ENCODE results near the gene CORO1A. TPM values are rescaled to one million over a fixed set of nuclear protein-coding genes. Genes with fewer than 3 reads are reported as not detected.
A peak's percentile ranks its signal among the peaks of the same experiment; 100 is the strongest.
"Not testable (repeated sequence)": the region's sequence is repeated elsewhere in the genome, so short reads cannot be mapped to it uniquely, and the experiment has no call there.

The CORO1A gene
- polyA plus RNA-seq, 1 experiment = 2.9 TPM

DNA sequence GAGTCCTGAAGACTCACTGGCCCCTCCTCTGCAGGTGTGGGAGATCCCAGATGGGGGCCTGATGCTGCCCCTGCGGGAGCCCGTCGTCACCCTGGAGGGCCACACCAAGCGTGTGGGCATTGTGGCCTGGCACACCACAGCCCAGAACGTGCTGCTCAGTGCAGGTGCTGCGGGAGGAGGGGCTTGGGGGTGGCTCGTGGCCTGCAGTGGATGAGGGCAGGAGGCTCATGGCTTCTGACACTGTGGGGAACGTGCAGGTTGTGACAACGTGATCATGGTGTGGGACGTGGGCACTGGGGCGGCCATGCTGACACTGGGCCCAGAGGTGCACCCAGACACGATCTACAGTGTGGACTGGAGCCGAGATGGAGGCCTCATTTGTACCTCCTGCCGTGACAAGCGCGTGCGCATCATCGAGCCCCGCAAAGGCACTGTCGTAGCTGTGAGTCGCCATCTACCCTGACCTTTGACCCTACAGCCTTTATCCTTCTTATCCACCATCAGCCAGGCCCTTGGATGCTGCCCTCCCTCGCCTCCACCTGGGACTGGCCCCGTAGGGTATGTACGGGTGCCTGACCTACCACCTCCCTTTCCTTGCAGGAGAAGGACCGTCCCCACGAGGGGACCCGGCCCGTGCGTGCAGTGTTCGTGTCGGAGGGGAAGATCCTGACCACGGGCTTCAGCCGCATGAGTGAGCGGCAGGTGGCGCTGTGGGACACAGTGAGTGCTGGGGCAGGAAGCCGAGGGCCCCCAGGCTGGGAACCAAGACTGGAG is 3.6 kb downstream of the CORO1A start:
- ChIA-PET POLR2A (interaction anchor here (0.6 kb wide), 1 partner anchor 14 kb away, joined by 3 read pairs; no protein-coding TSS in a partner anchor), CTCF (no interaction called here)
- H3K27me3 ChIP-seq (ENCODE audit: control insufficient read depth, insufficient read depth, low read length) = no peaks in the 10 kb centered on the region
- no peak for DNase-seq (ENCODE audit: low read depth, low spot score)
- TF ChIP-seq, protein P1, sequence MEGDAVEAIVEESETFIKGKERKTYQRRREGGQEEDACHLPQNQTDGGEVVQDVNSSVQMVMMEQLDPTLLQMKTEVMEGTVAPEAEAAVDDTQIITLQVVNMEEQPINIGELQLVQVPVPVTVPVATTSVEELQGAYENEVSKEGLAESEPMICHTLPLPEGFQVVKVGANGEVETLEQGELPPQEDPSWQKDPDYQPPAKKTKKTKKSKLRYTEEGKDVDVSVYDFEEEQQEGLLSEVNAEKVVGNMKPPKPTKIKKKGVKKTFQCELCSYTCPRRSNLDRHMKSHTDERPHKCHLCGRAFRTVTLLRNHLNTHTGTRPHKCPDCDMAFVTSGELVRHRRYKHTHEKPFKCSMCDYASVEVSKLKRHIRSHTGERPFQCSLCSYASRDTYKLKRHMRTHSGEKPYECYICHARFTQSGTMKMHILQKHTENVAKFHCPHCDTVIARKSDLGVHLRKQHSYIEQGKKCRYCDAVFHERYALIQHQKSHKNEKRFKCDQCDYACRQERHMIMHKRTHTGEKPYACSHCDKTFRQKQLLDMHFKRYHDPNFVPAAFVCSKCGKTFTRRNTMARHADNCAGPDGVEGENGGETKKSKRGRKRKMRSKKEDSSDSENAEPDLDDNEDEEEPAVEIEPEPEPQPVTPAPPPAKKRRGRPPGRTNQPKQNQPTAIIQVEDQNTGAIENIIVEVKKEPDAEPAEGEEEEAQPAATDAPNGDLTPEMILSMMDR (IDR thresholded peaks at IDR 0.05; ENCODE audit: low read depth, low read length) = peak; percentile 40
- H3K9me3 ChIP-seq (ENCODE audit: control insufficient read depth, insufficient read depth, low read length) = no peaks in the 10 kb centered on the region; the same call in 1 of the 2 replicates
- H3K4me3 ChIP-seq (ENCODE audit: low read depth, low read length) = no peak overlapping the region
- no peak overlapping the region for H3K27ac ChIP-seq (ENCODE audit: low read depth, low read length)

DNA sequence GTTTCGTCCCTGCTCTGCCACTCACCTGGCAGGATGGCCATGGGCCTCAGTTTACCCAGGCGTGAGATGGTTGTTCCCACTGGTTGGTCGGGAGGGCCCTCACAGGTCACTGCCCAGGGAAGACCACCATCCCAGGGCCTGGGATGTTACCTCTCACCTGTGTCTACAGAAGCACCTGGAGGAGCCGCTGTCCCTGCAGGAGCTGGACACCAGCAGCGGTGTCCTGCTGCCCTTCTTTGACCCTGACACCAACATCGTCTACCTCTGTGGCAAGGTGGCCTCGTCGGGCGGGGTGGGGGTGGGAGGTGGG is 4.1 kb downstream of the CORO1A start:
- no peak overlapping the region for H3K27ac ChIP-seq (ENCODE audit: low read depth, low read length)
- ChIA-PET CTCF (no interaction called here), POLR2A (interaction anchor here (0.6 kb wide), 1 partner anchor 15 kb away, joined by 3 read pairs; no protein-coding TSS in a partner anchor)
- TF ChIP-seq, protein P1 (IDR thresholded peaks at IDR 0.05; ENCODE audit: low read depth, low read length) = no peak
- H3K4me3 ChIP-seq (ENCODE audit: low read depth, low read length) = no peak overlapping the region
- H3K9me3 ChIP-seq (ENCODE audit: control insufficient read depth, insufficient read depth, low read length) = no peaks in the 10 kb centered on the region; the same call in 1 of the 2 replicates
- DNase-seq (ENCODE audit: low read depth, low spot score) = no peak
- no peaks in the 10 kb centered on the region for H3K27me3 ChIP-seq (ENCODE audit: control insufficient read depth, insufficient read depth, low read length)

DNA sequence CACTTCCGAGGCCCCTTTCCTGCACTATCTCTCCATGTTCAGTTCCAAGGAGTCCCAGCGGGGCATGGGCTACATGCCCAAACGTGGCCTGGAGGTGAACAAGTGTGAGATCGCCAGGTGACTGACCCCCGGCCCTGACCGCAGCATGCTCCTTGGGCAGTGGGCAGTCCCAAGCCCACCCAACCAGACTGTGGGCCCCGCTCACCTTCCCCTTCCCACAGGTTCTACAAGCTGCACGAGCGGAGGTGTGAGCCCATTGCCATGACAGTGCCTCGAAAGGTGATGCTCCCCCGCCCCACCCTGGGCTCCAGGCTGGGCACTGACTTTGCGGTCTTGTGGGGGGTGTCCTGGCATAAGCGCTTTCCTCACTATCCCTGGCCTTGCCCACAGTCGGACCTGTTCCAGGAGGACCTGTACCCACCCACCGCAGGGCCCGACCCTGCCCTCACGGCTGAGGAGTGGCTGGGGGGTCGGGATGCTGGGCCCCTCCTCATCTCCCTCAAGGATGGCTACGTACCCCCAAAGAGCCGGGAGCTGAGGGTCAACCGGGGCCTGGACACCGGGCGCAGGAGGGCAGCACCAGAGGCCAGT is 4.7 kb downstream of the CORO1A start:
- Histone ChIP-seq H3K27me3 (ENCODE audit: control insufficient read depth, insufficient read depth, low read length) (no peaks in the 10 kb centered on the region), H3K27ac (ENCODE audit: low read depth, low read length) (no peak overlapping the region), H3K4me3 (ENCODE audit: low read depth, low read length) (no peak overlapping the region), H3K9me3 (ENCODE audit: control insufficient read depth, insufficient read depth, low read length) (no peaks in the 10 kb centered on the region; the same call in 1 of the 2 replicates)
- POLR2A ChIA-PET = no interaction called here
- CTCF ChIA-PET = no interaction called here
- no peak for DNase-seq (ENCODE audit: low read depth, low spot score)
- TF ChIP-seq, protein P1 (IDR thresholded peaks at IDR 0.05; ENCODE audit: low read depth, low read length) = no peak

DNA sequence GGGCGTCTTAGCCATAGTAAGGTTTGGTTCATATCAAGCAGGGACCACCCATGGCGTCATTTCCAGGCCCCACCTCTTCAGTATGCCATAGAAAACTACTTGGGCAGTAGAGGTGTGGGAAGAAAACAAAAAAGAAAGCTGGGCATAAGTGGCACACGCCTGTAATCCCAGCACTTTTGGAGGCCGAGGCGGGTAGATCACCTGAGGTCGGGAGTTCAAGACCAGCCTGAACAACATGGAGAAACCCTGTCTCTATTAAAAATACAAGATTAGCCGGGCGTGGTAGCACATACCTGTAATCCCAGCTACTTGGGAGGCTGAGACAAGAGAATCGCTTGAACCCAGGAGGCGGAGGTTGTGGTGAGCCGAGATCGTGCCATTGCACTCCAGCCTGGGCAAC is 7.8 kb downstream of the CORO1A start:
- H3K4me3 ChIP-seq (ENCODE audit: low read depth, low read length); POLR2A ChIA-PET; H3K27me3 ChIP-seq (ENCODE audit: control insufficient read depth, insufficient read depth, low read length); DNase-seq (ENCODE audit: low read depth, low spot score); H3K27ac ChIP-seq (ENCODE audit: low read depth, low read length); H3K9me3 ChIP-seq (ENCODE audit: control insufficient read depth, insufficient read depth, low read length); CTCF ChIA-PET: not testable (repeated sequence)

DNA sequence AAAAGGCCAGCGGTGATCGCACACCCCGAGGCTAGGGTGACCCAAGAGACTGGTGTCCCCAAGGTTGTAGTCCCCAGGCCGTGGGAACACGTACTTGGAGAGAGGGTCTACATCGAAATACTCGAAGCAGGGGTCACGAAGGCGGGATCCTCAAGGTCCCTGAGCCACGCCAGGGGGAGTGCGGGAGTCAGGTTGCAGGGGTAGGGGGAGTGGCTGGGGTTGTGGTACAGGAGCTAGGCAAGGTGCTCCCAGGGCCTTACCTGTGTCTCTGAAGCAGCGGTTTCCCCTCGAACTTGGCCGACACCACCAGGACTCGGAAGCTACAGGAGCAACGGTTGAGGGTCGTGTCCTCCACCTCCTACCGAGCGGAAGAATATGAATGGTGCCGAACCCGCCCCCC is 9.7 kb downstream of the CORO1A start:
- DNase-seq (ENCODE audit: low read depth, low spot score); CTCF ChIA-PET; POLR2A ChIA-PET; H3K9me3 ChIP-seq (ENCODE audit: control insufficient read depth, insufficient read depth, low read length); H3K4me3 ChIP-seq (ENCODE audit: low read depth, low read length); H3K27ac ChIP-seq (ENCODE audit: low read depth, low read length); H3K27me3 ChIP-seq (ENCODE audit: control insufficient read depth, insufficient read depth, low read length): not testable (repeated sequence)

DNA sequence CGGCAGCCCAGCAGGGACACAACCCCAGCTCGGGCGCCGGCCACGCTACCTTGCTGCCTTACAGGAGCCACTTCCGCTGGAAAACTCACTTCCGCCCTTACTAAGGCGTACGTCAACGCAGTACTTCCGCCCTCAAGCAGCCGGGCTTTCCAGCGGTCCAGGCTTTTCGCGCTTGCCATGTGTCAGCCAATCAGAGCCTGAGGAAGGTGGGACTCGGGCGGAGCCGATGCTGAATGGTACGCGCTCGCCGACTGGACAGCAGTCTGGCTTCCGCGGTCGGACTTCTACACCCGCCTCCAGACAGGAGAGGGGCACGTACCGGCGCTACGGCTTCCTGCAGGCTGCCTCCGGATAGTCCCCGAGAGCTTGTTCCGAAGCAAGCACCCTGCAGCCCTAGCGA is 10.2 kb downstream of the CORO1A start, which contains the start of the genes BOLA2B and SLX1A:
Gene BOLA2B, minus strand, starts transcription at position 52 of the 400 bp plus-strand sequence. CDS start 71 bp downstream, outside the sequence.
Gene SLX1A, plus strand, starts transcription at position 261 of the 400 bp plus-strand sequence. CDS start 210 bp downstream, outside the sequence.
- CTCF ChIA-PET; DNase-seq (ENCODE audit: low read depth, low spot score); POLR2A ChIA-PET; H3K9me3 ChIP-seq (ENCODE audit: control insufficient read depth, insufficient read depth, low read length); H3K27ac ChIP-seq (ENCODE audit: low read depth, low read length); H3K27me3 ChIP-seq (ENCODE audit: control insufficient read depth, insufficient read depth, low read length): not testable (repeated sequence)
- peak within 1 kb of the TSS; percentile 58 for H3K4me3 ChIP-seq (ENCODE audit: low read depth, low read length)

DNA sequence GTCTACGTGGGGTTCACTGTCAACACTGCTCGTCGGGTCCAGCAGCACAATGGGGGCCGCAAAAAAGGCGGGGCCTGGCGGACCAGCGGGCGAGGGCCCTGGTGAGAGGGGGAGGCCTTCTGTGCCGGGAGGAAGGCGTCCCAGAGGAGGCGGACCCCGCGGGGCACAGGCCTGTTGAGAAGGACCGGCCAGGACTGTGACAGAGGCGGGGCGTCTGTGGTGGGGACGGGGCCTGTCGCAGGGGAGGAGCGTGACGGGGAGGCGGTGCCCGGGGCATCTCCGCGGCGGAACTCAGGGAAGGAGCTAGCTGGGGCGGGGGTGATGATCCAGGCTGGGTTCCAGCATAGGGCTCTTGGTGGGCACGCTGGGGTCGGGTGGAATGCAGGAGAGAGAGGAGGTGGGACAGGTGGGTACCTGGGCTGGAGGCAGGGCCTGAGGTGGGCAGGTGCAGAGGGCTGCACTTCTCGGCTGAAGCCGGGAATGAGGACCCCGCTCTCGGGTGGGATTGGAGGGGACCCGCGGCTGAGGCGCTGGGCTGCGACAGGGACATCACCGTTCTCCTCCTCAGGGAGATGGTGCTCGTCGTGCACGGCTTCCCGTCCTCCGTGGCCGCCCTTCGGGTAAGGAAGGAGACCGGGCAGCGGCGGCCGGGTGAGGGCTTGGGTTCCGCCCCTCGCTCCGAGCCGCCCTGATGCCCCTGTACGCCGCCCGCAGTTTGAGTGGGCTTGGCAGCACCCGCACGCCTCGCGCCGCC is 10.9 kb downstream of the CORO1A start:
- CTCF ChIA-PET; POLR2A ChIA-PET; DNase-seq (ENCODE audit: low read depth, low spot score); H3K27ac ChIP-seq (ENCODE audit: low read depth, low read length); H3K9me3 ChIP-seq (ENCODE audit: control insufficient read depth, insufficient read depth, low read length); H3K27me3 ChIP-seq (ENCODE audit: control insufficient read depth, insufficient read depth, low read length): not testable (repeated sequence)
- H3K4me3 ChIP-seq (ENCODE audit: low read depth, low read length) = peak overlapping the region; percentile 58

DNA sequence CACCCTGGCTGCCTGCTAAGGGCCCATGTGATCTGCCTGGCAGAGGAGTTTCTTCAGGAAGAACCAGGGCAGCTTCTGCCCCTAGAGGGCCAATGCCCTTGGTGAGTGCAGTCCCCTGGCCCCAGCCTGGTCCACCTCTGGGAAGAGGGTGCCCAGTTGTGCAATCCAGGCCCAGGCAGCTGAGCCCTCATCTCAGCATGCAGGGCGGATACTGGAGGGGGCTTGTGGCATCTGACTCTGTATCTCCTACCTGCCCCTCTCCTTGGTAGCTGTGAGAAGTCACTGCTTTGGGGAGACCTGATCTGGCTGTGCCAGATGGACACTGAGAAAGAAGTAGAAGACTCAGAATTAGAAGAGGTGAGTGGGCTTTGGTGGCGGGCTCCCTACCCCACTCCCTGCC is 13.6 kb downstream of the CORO1A start:
- POLR2A ChIA-PET; DNase-seq (ENCODE audit: low read depth, low spot score); H3K27me3 ChIP-seq (ENCODE audit: control insufficient read depth, insufficient read depth, low read length); H3K4me3 ChIP-seq (ENCODE audit: low read depth, low read length); CTCF ChIA-PET; H3K27ac ChIP-seq (ENCODE audit: low read depth, low read length); H3K9me3 ChIP-seq (ENCODE audit: control insufficient read depth, insufficient read depth, low read length): not testable (repeated sequence)

DNA sequence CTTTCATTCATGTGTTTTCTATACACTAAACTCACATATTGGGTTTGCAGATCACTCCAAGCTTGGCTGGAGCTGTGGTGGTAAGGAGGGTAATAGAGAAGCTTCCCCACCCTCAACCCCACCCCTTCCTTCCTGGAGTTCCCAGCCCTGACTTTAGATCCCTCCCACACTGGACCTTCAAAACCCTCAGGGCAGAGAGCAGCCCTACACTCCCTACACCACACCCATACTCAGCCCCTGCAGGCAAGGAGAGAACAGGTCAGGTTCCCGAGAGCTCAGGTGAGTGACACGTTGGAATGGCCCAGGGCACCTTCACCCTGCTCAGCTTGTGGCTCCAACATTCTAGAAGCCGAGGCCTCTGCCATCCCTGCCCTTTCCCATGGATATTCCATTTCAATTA is 15.6 kb downstream of the CORO1A start, which contains the start of gene SULT1A3:
Gene SULT1A3, plus strand, starts transcription at position 207 of the 400 bp plus-strand sequence. CDS start 1,474 bp downstream, outside the sequence.
- DNase-seq (ENCODE audit: low read depth, low spot score); H3K4me3 ChIP-seq (ENCODE audit: low read depth, low read length); H3K27ac ChIP-seq (ENCODE audit: low read depth, low read length); POLR2A ChIA-PET; H3K27me3 ChIP-seq (ENCODE audit: control insufficient read depth, insufficient read depth, low read length); H3K9me3 ChIP-seq (ENCODE audit: control insufficient read depth, insufficient read depth, low read length); CTCF ChIA-PET: not testable (repeated sequence)

Data from AG04450 (cell line).